C4-2B (cell line): ENCODE data around the gene XPA.

ENCODE experiments used
- CTCF ChIP-seq: fragments of 450-650 bp; conservative IDR thresholded peaks from 2 replicates; pipeline ENCODE4 v1.5.1; 2017; ENCODE audit warnings: mild to moderate bottlenecking
- ZFX ChIP-seq: fragments of 450-650 bp; IDR thresholded peaks from 2 replicates; pipeline ENCODE4 v1.6.1; 2017

GRCh38 chr9:97688654-97689053 lies 8.5 kb downstream of the XPA start:
- TF ChIP-seq CTCF (no peak), ZFX (no peak)
